ENCODE results near the gene FAM227A. TPM values are rescaled to one million over a fixed set of nuclear protein-coding genes. Genes with fewer than 3 reads are reported as not detected.
"Not testable (repeated sequence)": the region's sequence is repeated elsewhere in the genome, so short reads cannot be mapped to it uniquely, and the experiment has no call there.

The FAM227A gene
- total RNA-seq, 1 experiment from 2014 or later: 14.4 TPM

GRCh38 chr22:38629108-38629507 is 27.1 kb downstream of the FAM227A start:
- no peaks in the 10 kb centered on the region for H3K36me3 ChIP-seq (ENCODE audit: insufficient read depth, low read length)
- DNase-seq: no peak
- H3K4me1 ChIP-seq (ENCODE audit: low read length): no peaks in the 10 kb centered on the region
- no peaks in the 10 kb centered on the region for H3K9me3 ChIP-seq (ENCODE audit: low read length)
- H3K27ac ChIP-seq (ENCODE audit: low read length): no peak overlapping the region
- no peak overlapping the region for H3K4me3 ChIP-seq (ENCODE audit: low read length)
- H3K9me2 ChIP-seq (replicated peaks; ENCODE audit: insufficient read depth, low read length): no peaks in the 10 kb centered on the region
- no peaks in the 10 kb centered on the region for H4K20me1 ChIP-seq (ENCODE audit: insufficient read depth, low read depth, low read length)
- H3K9ac ChIP-seq (ENCODE audit: low read length): no peak overlapping the region
- H3K79me2 ChIP-seq (ENCODE audit: low read length): no peaks in the 10 kb centered on the region
- no peaks in the 10 kb centered on the region for H3K27me3 ChIP-seq (ENCODE audit: low read length)
- H3K4me2 ChIP-seq (ENCODE audit: low read depth, low read length, poor library complexity, severe bottlenecking): no peak overlapping the region
- H2AFZ ChIP-seq (ENCODE audit: low read length): no peak overlapping the region

- Histone ChIP-seq H3K4me3 (ENCODE audit: low read length) (no peak overlapping the region), H2AFZ (ENCODE audit: low read length) (no peak overlapping the region), H3K4me1 (ENCODE audit: low read length) (no peaks in the 10 kb centered on the region), H3K4me2 (ENCODE audit: low read depth, low read length, poor library complexity, severe bottlenecking) (no peak overlapping the region), H3K9me2 (replicated peaks; ENCODE audit: insufficient read depth, low read length) (no peaks in the 10 kb centered on the region), H3K27me3 (ENCODE audit: low read length) (no peaks in the 10 kb centered on the region), H3K79me2 (ENCODE audit: low read length) (no peaks in the 10 kb centered on the region), H4K20me1 (ENCODE audit: insufficient read depth, low read depth, low read length) (no peaks in the 10 kb centered on the region), H3K9ac (ENCODE audit: low read length) (no peak overlapping the region), H3K36me3 (ENCODE audit: insufficient read depth, low read length) (no peaks in the 10 kb centered on the region), H3K9me3 (ENCODE audit: low read length) (no peaks in the 10 kb centered on the region), H3K27ac (ENCODE audit: low read length) (no peak overlapping the region)
- no peak for DNase-seq
Measured at GRCh38 chr22:38628444-38628843, 27.7 kb downstream of the FAM227A start.

- H3K4me2 ChIP-seq (ENCODE audit: low read depth, low read length, poor library complexity, severe bottlenecking): no peak overlapping the region
- H3K79me2 ChIP-seq (ENCODE audit: low read length): no peaks in the 10 kb centered on the region
- no peak for DNase-seq
- no peak overlapping the region for H3K27ac ChIP-seq (ENCODE audit: low read length)
- H3K9ac ChIP-seq (ENCODE audit: low read length): no peak overlapping the region
- H3K9me2 ChIP-seq (replicated peaks; ENCODE audit: insufficient read depth, low read length): no peaks in the 10 kb centered on the region
- no peaks in the 10 kb centered on the region; the same call in 1 of the 2 replicates for H3K4me1 ChIP-seq (ENCODE audit: low read length)
- no peaks in the 10 kb centered on the region for H4K20me1 ChIP-seq (ENCODE audit: insufficient read depth, low read depth, low read length)
- no peak overlapping the region for H3K4me3 ChIP-seq (ENCODE audit: low read length)
- H3K27me3 ChIP-seq (ENCODE audit: low read length): no peaks in the 10 kb centered on the region
- H2AFZ ChIP-seq (ENCODE audit: low read length): no peak overlapping the region
- H3K9me3 ChIP-seq (ENCODE audit: low read length): peaks cover 1% of the 10 kb centered on the region; the same call in 1 of the 2 replicates
- peaks cover 1% of the 10 kb centered on the region for H3K36me3 ChIP-seq (ENCODE audit: insufficient read depth, low read length)
Measured at GRCh38 chr22:38623351-38623750, 32.8 kb downstream of the FAM227A start.

- H3K4me2 ChIP-seq (ENCODE audit: low read depth, low read length, poor library complexity, severe bottlenecking): no peak overlapping the region
- H3K36me3 ChIP-seq (ENCODE audit: insufficient read depth, low read length): peaks cover 11% of the 10 kb centered on the region
- H3K9ac ChIP-seq (ENCODE audit: low read length): no peak overlapping the region
- H4K20me1 ChIP-seq (ENCODE audit: insufficient read depth, low read depth, low read length): no peaks in the 10 kb centered on the region
- peaks cover 5% of the 10 kb centered on the region for H3K4me1 ChIP-seq (ENCODE audit: low read length)
- H3K27me3 ChIP-seq (ENCODE audit: low read length): no peaks in the 10 kb centered on the region
- H2AFZ ChIP-seq (ENCODE audit: low read length): no peak overlapping the region
- H3K9me3 ChIP-seq (ENCODE audit: low read length): peaks cover 5% of the 10 kb centered on the region; the same call in 1 of the 2 replicates
- H3K9me2 ChIP-seq (replicated peaks; ENCODE audit: insufficient read depth, low read length): no peaks in the 10 kb centered on the region
- H3K4me3 ChIP-seq (ENCODE audit: low read length): no peak overlapping the region
- no peak overlapping the region for H3K27ac ChIP-seq (ENCODE audit: low read length)
- H3K79me2 ChIP-seq (ENCODE audit: low read length): no peaks in the 10 kb centered on the region
- DNase-seq: no peak
Measured at GRCh38 chr22:38618682-38619081, 37.5 kb downstream of the FAM227A start.

GRCh38 chr22:38618258-38618657 is 37.9 kb downstream of the FAM227A start:
- peaks cover 11% of the 10 kb centered on the region for H3K36me3 ChIP-seq (ENCODE audit: insufficient read depth, low read length)
- H3K4me3 ChIP-seq (ENCODE audit: low read length): no peak overlapping the region
- no peak overlapping the region for H3K27ac ChIP-seq (ENCODE audit: low read length)
- peaks cover 5% of the 10 kb centered on the region; the same call in 1 of the 2 replicates for H3K9me3 ChIP-seq (ENCODE audit: low read length)
- H2AFZ ChIP-seq (ENCODE audit: low read length): no peak overlapping the region
- H3K4me1 ChIP-seq (ENCODE audit: low read length): peaks cover 5% of the 10 kb centered on the region
- no peaks in the 10 kb centered on the region for H3K27me3 ChIP-seq (ENCODE audit: low read length)
- no peak overlapping the region for H3K9ac ChIP-seq (ENCODE audit: low read length)
- no peaks in the 10 kb centered on the region for H4K20me1 ChIP-seq (ENCODE audit: insufficient read depth, low read depth, low read length)
- no peak for DNase-seq
- H3K9me2 ChIP-seq (replicated peaks; ENCODE audit: insufficient read depth, low read length): no peaks in the 10 kb centered on the region
- H3K4me2 ChIP-seq (ENCODE audit: low read depth, low read length, poor library complexity, severe bottlenecking): no peak overlapping the region
- no peaks in the 10 kb centered on the region for H3K79me2 ChIP-seq (ENCODE audit: low read length)

- not testable (repeated sequence) for H3K27ac ChIP-seq (ENCODE audit: low read length); H3K27me3 ChIP-seq (ENCODE audit: low read length); H3K79me2 ChIP-seq (ENCODE audit: low read length); H3K4me2 ChIP-seq (ENCODE audit: low read depth, low read length, poor library complexity, severe bottlenecking); H3K4me3 ChIP-seq (ENCODE audit: low read length); H3K9ac ChIP-seq (ENCODE audit: low read length); H4K20me1 ChIP-seq (ENCODE audit: insufficient read depth, low read depth, low read length); H3K4me1 ChIP-seq (ENCODE audit: low read length); DNase-seq; H2AFZ ChIP-seq (ENCODE audit: low read length); H3K9me3 ChIP-seq (ENCODE audit: low read length); H3K9me2 ChIP-seq (replicated peaks; ENCODE audit: insufficient read depth, low read length)
- peaks cover 11% of the 10 kb centered on the region for H3K36me3 ChIP-seq (ENCODE audit: insufficient read depth, low read length)
Measured at GRCh38 chr22:38615064-38615405, 41.2 kb downstream of the FAM227A start.

- no peak for DNase-seq
- Histone ChIP-seq H3K4me3 (ENCODE audit: low read length) (no peak overlapping the region), H3K27me3 (ENCODE audit: low read length) (no peaks in the 10 kb centered on the region), H3K9ac (ENCODE audit: low read length) (no peak overlapping the region), H4K20me1 (ENCODE audit: insufficient read depth, low read depth, low read length) (no peaks in the 10 kb centered on the region), H3K9me3 (ENCODE audit: low read length) (peaks cover 5% of the 10 kb centered on the region; the same call in 1 of the 2 replicates), H2AFZ (ENCODE audit: low read length) (no peak overlapping the region), H3K27ac (ENCODE audit: low read length) (no peak overlapping the region), H3K4me1 (ENCODE audit: low read length) (peaks cover 5% of the 10 kb centered on the region), H3K79me2 (ENCODE audit: low read length) (no peaks in the 10 kb centered on the region), H3K9me2 (replicated peaks; ENCODE audit: insufficient read depth, low read length) (no peaks in the 10 kb centered on the region), H3K4me2 (ENCODE audit: low read depth, low read length, poor library complexity, severe bottlenecking) (no peak overlapping the region), H3K36me3 (ENCODE audit: insufficient read depth, low read length) (peaks cover 11% of the 10 kb centered on the region)
Measured at GRCh38 chr22:38614332-38615063, 41.7 kb downstream of the FAM227A start.

- Histone ChIP-seq H3K79me2 (ENCODE audit: low read length) (no peaks in the 10 kb centered on the region), H3K9ac (ENCODE audit: low read length) (no peak overlapping the region), H3K36me3 (ENCODE audit: insufficient read depth, low read length) (peaks cover 11% of the 10 kb centered on the region), H3K4me2 (ENCODE audit: low read depth, low read length, poor library complexity, severe bottlenecking) (no peak overlapping the region), H2AFZ (ENCODE audit: low read length) (no peak overlapping the region), H4K20me1 (ENCODE audit: insufficient read depth, low read depth, low read length) (no peaks in the 10 kb centered on the region), H3K4me3 (ENCODE audit: low read length) (no peak overlapping the region), H3K9me2 (replicated peaks; ENCODE audit: insufficient read depth, low read length) (no peaks in the 10 kb centered on the region), H3K9me3 (ENCODE audit: low read length) (peaks cover 5% of the 10 kb centered on the region; the same call in 1 of the 2 replicates), H3K27me3 (ENCODE audit: low read length) (no peaks in the 10 kb centered on the region), H3K27ac (ENCODE audit: low read length) (no peak overlapping the region), H3K4me1 (ENCODE audit: low read length) (peaks cover 5% of the 10 kb centered on the region)
- no peak for DNase-seq
Measured at GRCh38 chr22:38613588-38613987, 42.6 kb downstream of the FAM227A start.

All from Karpas-422 (cell line).